Astrocyte (in vitro differentiated cells and primary cell): Measurements from ENCODE around the gene CYP4B1.
"Not testable (repeated sequence)": the region's sequence is repeated elsewhere in the genome, so short reads cannot be mapped to it uniquely, and the experiment has no call there.

Experiments
- CTCF ChIP-seq: IDR thresholded peaks from 2 replicates; pipeline ENCODE4 v1.5.1; 2011; ENCODE audit warnings: low read depth, mild to moderate bottlenecking, inconsistent platforms, low read length, moderate library complexity; ENCODE audit not compliant: insufficient read depth
- EZH2 ChIP-seq: IDR thresholded peaks from 2 replicates; pipeline ENCODE4 v1.6.1; 2012; ENCODE audit warnings: mild to moderate bottlenecking, low read length, inconsistent platforms; ENCODE audit not compliant: insufficient read depth

GRCh38 chr1:46835469-46835868 is 36.6 kb downstream of the CYP4B1 start:
- not testable (repeated sequence) for TF ChIP-seq CTCF, EZH2
